ENCODE data around the gene WWP2.

GRCh38 chr16:69932228-69932627 is 170.1 kb downstream of the WWP2 start:
- TF ChIP-seq CTCF (IDR thresholded peaks at IDR 0.05) (no peak), POLR2A (IDR thresholded peaks at IDR 0.05) (no peak)

Data from body of pancreas (tissue), 4 donors.